Keratinocyte (primary cell): ENCODE results near the gene PSD. TPM values are rescaled to one million over a fixed set of nuclear protein-coding genes. Genes with fewer than 3 reads are reported as not detected.

Source experiments
- DNase-seq: peaks from one replicate; pipeline ENCODE4 v3.0.0-alpha.2; 2011; ENCODE audit warnings: low read depth, missing footprints, low spot score
- FAIRE-seq: peaks from 2 replicates; lab custom pipeline; 2011; peaks lifted over from hg19 to GRCh38; lab: Jason Lieb, UNC
- H2AFZ ChIP-seq: 2 replicates; pipeline ENCODE4 v1.6.0; 2012; ENCODE audit warnings: low read length, control low read depth, inconsistent platforms; ENCODE audit not compliant: control insufficient read depth
- H3K27ac ChIP-seq: 2 replicates; pipeline ENCODE4 v1.5.1; 2011; ENCODE audit warnings: low read length; ENCODE audit not compliant: control insufficient read depth, insufficient read depth
- H3K27me3 ChIP-seq: 3 replicates; pipeline ENCODE4 v1.6.0; 2011; ENCODE audit warnings: low read length; ENCODE audit not compliant: control insufficient read depth, insufficient read depth; ENCODE audit errors: extremely low read depth
- H3K36me3 ChIP-seq, 2 experiments: 2 replicates in 1 of 2; 3 replicates in 1 of 2; pipeline ENCODE4 v1.5.1; 2011; ENCODE audit warnings: low read length in 2 of 2, mild to moderate bottlenecking in 1 of 2; ENCODE audit not compliant: control insufficient read depth in 2 of 2, insufficient read depth in 2 of 2; ENCODE audit errors: extremely low read depth in 1 of 2
- H3K4me1 ChIP-seq: 3 replicates; pipeline ENCODE4 v1.5.1; 2011; ENCODE audit warnings: low read length; ENCODE audit not compliant: control insufficient read depth, insufficient read depth; ENCODE audit errors: extremely low read depth
- H3K4me2 ChIP-seq: 3 replicates; pipeline ENCODE4 v1.6.0; 2011; ENCODE audit warnings: low read depth, low read length; ENCODE audit not compliant: control insufficient read depth, insufficient read depth; ENCODE audit errors: extremely low read depth
- H3K4me3 ChIP-seq, 3 experiments: fragments of 200-600 bp in 1 of 3; sonication (generic) in 1 of 3; 2 replicates in 2 of 3; 3 replicates in 1 of 3; pipeline ENCODE4 v1.5.1; 2011 to 2016; ENCODE audit warnings: low read length in 3 of 3, mild to moderate bottlenecking in 3 of 3, control low read depth in 2 of 3, inconsistent platforms in 1 of 3, low read depth in 1 of 3, mixed read lengths in 1 of 3, mixed run types in 1 of 3, moderate library complexity in 1 of 3; ENCODE audit not compliant: control insufficient read depth in 2 of 3, insufficient read depth in 2 of 3; ENCODE audit errors: extremely low read depth in 1 of 3
- H3K79me2 ChIP-seq: 2 replicates; pipeline ENCODE4 v1.6.0; 2012; ENCODE audit warnings: low read length; ENCODE audit not compliant: control insufficient read depth, insufficient read depth
- H3K9ac ChIP-seq: 3 replicates; pipeline ENCODE4 v1.6.0; 2011; ENCODE audit warnings: low read length; ENCODE audit not compliant: control insufficient read depth, insufficient read depth; ENCODE audit errors: extremely low read depth
- H3K9me1 ChIP-seq: 3 replicates; pipeline ENCODE4 v1.6.0; 2011; ENCODE audit warnings: low read length; ENCODE audit not compliant: control insufficient read depth, insufficient read depth; ENCODE audit errors: extremely low read depth
- H3K9me3 ChIP-seq: 2 replicates; pipeline ENCODE4 v1.5.1; 2012; ENCODE audit warnings: low read depth, low read length; ENCODE audit not compliant: control insufficient read depth
- H4K20me1 ChIP-seq: 3 replicates; pipeline ENCODE4 v1.6.0; 2011; ENCODE audit warnings: low read length; ENCODE audit not compliant: control insufficient read depth, insufficient read depth; ENCODE audit errors: extremely low read depth
- CTCF ChIP-seq, 3 experiments: IDR thresholded peaks in 1 of 3; conservative IDR thresholded peaks in 1 of 3; optimal IDR thresholded peaks in 1 of 3; 2 replicates in 2 of 3; 3 replicates in 1 of 3; pipeline versions ENCODE3 to v1.5.1; 2011; ENCODE audit warnings: low read length in 3 of 3, mild to moderate bottlenecking in 3 of 3, moderate library complexity in 2 of 3, control low read depth in 1 of 3, inconsistent platforms in 1 of 3; ENCODE audit not compliant: insufficient read depth in 2 of 3; ENCODE audit errors: extremely low read depth in 1 of 3
- EZH2 ChIP-seq: IDR thresholded peaks from one replicate; pipeline ENCODE4 v1.6.1; 2012; ENCODE audit warnings: inconsistent platforms, mild to moderate bottlenecking, low read length, moderate library complexity
- dilution Hi-C: fragments of 300-500 bp; cut with MboI; formaldehyde crosslinking; loops from one replicate; pipeline ENCODE4 v1.7.0; 2020; ENCODE audit warnings: low sequenced_read_pairs; ENCODE audit not compliant: extremely low pct_ligation_motif_present
- polyA plus RNA-seq, 5 experiments: library from polyadenylated mRNA; depleted of rRNA in 3 of 5; stranded (reverse) in 3 of 5; stranded (forward) in 1 of 5; unstranded in 1 of 5; fragments of >200 nt; gene quantifications; 1 replicate in 1 of 5; 2 replicates in 3 of 5; 3 replicates in 1 of 5; pipeline versions ENCODE4 v1.2.1 to v1.2.3, GENCODE V29; 2011 to 2012; ENCODE audit warnings: missing spikeins in 2 of 5, low read depth in 1 of 5, low replicate concordance in 1 of 5
- small RNA-seq, 3 experiments: library from RNA; depleted of rRNA; stranded (forward); fragments of <200 nt; gene quantifications; one replicate each; pipeline ENCODE3, GENCODE V24; 2012; ENCODE audit warnings: low read depth in 3 of 3, low replicate concordance in 1 of 3; ENCODE audit not compliant: insufficient read length in 3 of 3

The PSD gene
- polyA plus RNA-seq, 1 donor (not counting 4 experiments of a cell fraction or from before 2014, with no cell fraction given) = 0.10 TPM

- Histone ChIP-seq H3K27me3 (no peaks in the 10 kb centered on the region), H3K9me1 (peaks cover 2% of the 10 kb centered on the region), H3K9me3 (no peaks in the 10 kb centered on the region), H3K79me2 (no peaks in the 10 kb centered on the region), H2AFZ (no peak overlapping the region), H3K4me2 (no peak overlapping the region), H3K4me1 (no peaks in the 10 kb centered on the region), H3K9ac (no peak overlapping the region), H3K27ac (no peak overlapping the region), H4K20me1 (no peaks in the 10 kb centered on the region), H3K36me3 (peaks cover 53 to 58% of the 10 kb centered on the region in 2 experiments), H3K4me3 (no peak overlapping the region)
- no peak for TF ChIP-seq EZH2
- no peak for TF ChIP-seq CTCF (optimal IDR thresholded peaks at IDR 0.05 in 1 of 3, IDR thresholded peaks at IDR 0.05 in 1 of 3, conservative IDR thresholded peaks at IDR 0.05 in 1 of 3; ENCODE audit: extremely low read depth in 1 of 3, insufficient read depth in 2 of 3, low read length in 3 of 3)
- DNase-seq (no peak), FAIRE-seq (no peak)
- dilution Hi-C loops = no loop called here
Measured at GRCh38 chr10:102358712-102359382, 59.7 kb downstream of the PSD start.

DNA sequence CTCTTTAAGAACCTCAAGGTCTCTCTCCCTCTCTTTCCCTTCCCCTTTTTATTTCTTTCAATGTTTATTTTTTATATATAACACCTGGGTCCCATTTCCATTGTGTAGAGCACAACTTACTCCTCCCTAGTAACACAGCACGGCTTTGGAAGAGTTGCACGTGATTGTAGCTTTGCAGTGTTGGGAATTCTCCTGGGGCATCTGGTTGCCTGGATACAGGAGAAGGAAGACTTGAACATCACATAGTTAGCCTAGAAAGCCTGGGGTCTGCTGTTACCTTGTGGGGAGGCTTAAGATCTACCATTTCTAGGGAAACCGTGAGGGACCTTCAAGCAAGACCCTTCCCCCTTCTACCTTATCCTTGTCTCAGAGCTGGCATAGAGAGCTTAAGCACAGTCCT lies 64.1 kb downstream of the PSD start:
- H2AFZ ChIP-seq = no peak overlapping the region
- H3K9me3 ChIP-seq = no peaks in the 10 kb centered on the region
- no peak overlapping the region for H3K4me2 ChIP-seq
- dilution Hi-C loops = no loop called here
- peaks cover 51 to 52% of the 10 kb centered on the region in 2 experiments for H3K36me3 ChIP-seq
- H3K9ac ChIP-seq = no peak overlapping the region
- no peaks in the 10 kb centered on the region for H3K4me1 ChIP-seq
- DNase-seq (no peak), FAIRE-seq (no peak)
- TF ChIP-seq CTCF (optimal IDR thresholded peaks at IDR 0.05 in 1 of 3, IDR thresholded peaks at IDR 0.05 in 1 of 3, conservative IDR thresholded peaks at IDR 0.05 in 1 of 3; ENCODE audit: extremely low read depth in 1 of 3, insufficient read depth in 2 of 3, low read length in 3 of 3) (no peak), EZH2 (no peak)
- H4K20me1 ChIP-seq = peaks cover 4% of the 10 kb centered on the region
- H3K27ac ChIP-seq = no peak overlapping the region
- H3K27me3 ChIP-seq = no peaks in the 10 kb centered on the region
- H3K4me3 ChIP-seq = no peak overlapping the region
- H3K79me2 ChIP-seq = peaks cover 1% of the 10 kb centered on the region
- no peaks in the 10 kb centered on the region for H3K9me1 ChIP-seq

Small RNA genes lying within 50 kb of the gene (small RNA-seq; reads per million reads assigned to genes)
- 7.2 to 148 (median 115) reads per million in 3 experiments for gene MIR146B

Other genes with a start within 250 kb of the PSD start
- 0.10 to 0.42 TPM (median 0.26 TPM) in 3 replicates for gene ELOVL3, start 192.5 kb downstream of the PSD start, polyA plus RNA-seq
- gene PITX3, start 177.3 kb downstream of the PSD start, polyA plus RNA-seq = not detected in 3 replicates
- gene GBF1, start 173.3 kb downstream of the PSD start, polyA plus RNA-seq = 14.7 to 27.0 TPM (median 17.4 TPM) in 3 replicates
- 14.8 to 16.8 TPM (median 15.8 TPM) in 3 replicates for gene NFKB2, start 23.1 kb downstream of the PSD start, polyA plus RNA-seq
- gene FBXL15, start 2.1 kb upstream of the PSD start, polyA plus RNA-seq = 3.1 to 4.9 TPM (median 3.5 TPM) in 3 replicates
- 35.8 to 77.3 TPM (median 46.6 TPM) in 3 replicates for gene CUEDC2, start 13.8 kb upstream of the PSD start, polyA plus RNA-seq
- gene C10orf95, start 32.8 kb upstream of the PSD start, polyA plus RNA-seq = 0.60 to 0.81 TPM (median 0.63 TPM) in 3 replicates
- 160 to 229 TPM (median 162 TPM) in 3 replicates for gene ACTR1A, start 83.9 kb upstream of the PSD start, polyA plus RNA-seq
- 3.7 to 6.8 TPM (median 4.8 TPM) in 3 replicates for gene SUFU, start 85.2 kb upstream of the PSD start, polyA plus RNA-seq
- 16.9 to 45.1 TPM (median 24.8 TPM) in 3 replicates for gene TRIM8, start 225.7 kb upstream of the PSD start, polyA plus RNA-seq